Liver (tissue), 3 donors: ENCODE measurements around the gene C1orf52.

Experiments
- CTCF ChIP-seq: fragments of 150-350 bp; IDR thresholded peaks from 2 replicates; pipeline ENCODE4 v1.5.1; 2017; ENCODE audit warnings: improper control_type of control experiment, low read depth, low read length; ENCODE audit not compliant: missing input control
- EGR1 ChIP-seq, 2 donors: IDR thresholded peaks; 2 replicates each; pipeline ENCODE4 v1.6.1; 2016 to 2018; ENCODE audit warnings: antibody characterized with exemption in 2 of 2, low read depth in 2 of 2
- FOXA1 ChIP-seq: IDR thresholded peaks from 2 replicates; pipeline ENCODE4 v1.6.1; 2016; ENCODE audit warnings: antibody characterized with exemption
- GABPA ChIP-seq, 2 donors: IDR thresholded peaks in 1 of 2; conservative IDR thresholded peaks in 1 of 2; 2 replicates each; pipeline ENCODE4 v1.6.1; 2016; ENCODE audit warnings: antibody characterized with exemption in 2 of 2, mild to moderate bottlenecking in 1 of 2, moderate library complexity in 1 of 2
- HNF4G ChIP-seq: IDR thresholded peaks from 2 replicates; pipeline ENCODE4 v1.6.1; 2016; ENCODE audit warnings: antibody characterized with exemption
- JUND ChIP-seq, 2 donors: IDR thresholded peaks; 2 replicates each; pipeline ENCODE4 v1.6.1; 2016; ENCODE audit warnings: antibody characterized with exemption in 2 of 2
- MAX ChIP-seq: IDR thresholded peaks from 2 replicates; pipeline ENCODE4 v1.6.1; 2016; ENCODE audit warnings: antibody characterized with exemption
- REST ChIP-seq: IDR thresholded peaks from 2 replicates; pipeline ENCODE4 v1.6.1; 2016; ENCODE audit warnings: antibody characterized with exemption, mild to moderate bottlenecking
- SP1 ChIP-seq: IDR thresholded peaks from 2 replicates; pipeline ENCODE4 v1.6.1; 2018; ENCODE audit warnings: antibody characterized with exemption, mild to moderate bottlenecking
- YY1 ChIP-seq: IDR thresholded peaks from 2 replicates; pipeline ENCODE4 v1.6.1; 2016; ENCODE audit warnings: antibody characterized with exemption, mild to moderate bottlenecking
- ZBTB33 ChIP-seq: IDR thresholded peaks from 2 replicates; pipeline ENCODE4 v1.6.1; 2016; ENCODE audit warnings: antibody characterized with exemption
- donor health status: healthy.
- donor health status: healthy.

GRCh38 chr1:85258536-85259117 is 835 bp downstream of the C1orf52 start:
- TF ChIP-seq EGR1 (IDR thresholded peaks at IDR 0.05; ENCODE audit: low read depth in 2 of 2), result no peak
- no peak for TF ChIP-seq REST
- TF ChIP-seq CTCF, result no peak
- no peak for TF ChIP-seq FOXA1
- TF ChIP-seq YY1, result no peak
- TF ChIP-seq SP1, result no peak
- no peak for TF ChIP-seq ZBTB33
- TF ChIP-seq JUND (IDR thresholded peaks at IDR 0.05), result no peak
- TF ChIP-seq HNF4G, result no peak
- no peak for TF ChIP-seq GABPA (IDR thresholded peaks at IDR 0.05 in 1 of 2, conservative IDR thresholded peaks at IDR 0.05 in 1 of 2)
- TF ChIP-seq MAX, result no peak
